ENCODE measurements around the gene CROCC. TPM values are rescaled to one million over a fixed set of nuclear protein-coding genes. Genes with fewer than 3 reads are reported as not detected.
A peak's percentile ranks its signal among the peaks of the same experiment; 100 is the strongest.
"Not testable (repeated sequence)": the region's sequence is repeated elsewhere in the genome, so short reads cannot be mapped to it uniquely, and the experiment has no call there.

Gene CROCC
- polyA plus RNA-seq, 1 of the 3 experiments (the other 2 are of a cell fraction) = 39.1 TPM

DNA sequence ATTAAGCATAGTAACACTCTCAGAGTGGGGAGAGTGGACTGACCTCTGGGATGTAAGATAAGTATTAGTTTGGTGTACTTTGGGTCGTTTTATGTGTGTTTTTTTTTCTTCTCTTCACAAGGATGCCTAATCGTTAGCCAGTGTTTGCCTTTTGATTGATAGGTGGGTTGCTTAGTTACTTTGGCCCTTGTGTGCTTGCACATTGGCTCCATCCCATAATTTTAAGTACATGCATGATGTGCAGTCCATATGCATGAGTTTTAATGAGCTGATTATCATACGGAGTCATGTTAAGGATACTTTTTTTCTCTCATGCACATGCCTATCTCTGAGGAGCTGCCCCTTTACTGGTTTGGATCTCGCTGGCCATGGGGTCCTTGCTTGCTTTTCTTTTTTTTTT, 30.7 kb upstream of the CROCC start:
- H3K79me2 ChIP-seq (ENCODE audit: insufficient read depth); DNase-seq; POLR2A ChIA-PET; H3K27ac ChIP-seq (ENCODE audit: low read depth in 2 of 2, low read length in 1 of 2); H3K4me2 ChIP-seq; H4K20me1 ChIP-seq (ENCODE audit: insufficient read depth); H3K9ac ChIP-seq; H3K4me3 ChIP-seq (ENCODE audit: low read depth in 2 of 2, low read length in 1 of 2); H3F3A ChIP-seq (replicated peaks; ENCODE audit: insufficient read depth); H2AFZ ChIP-seq (ENCODE audit: low read depth); H3K9me2 ChIP-seq; H3K36me3 ChIP-seq (replicated peaks in 1 of 2; ENCODE audit: control insufficient read depth in 1 of 2, insufficient read depth in 2 of 2, low read length in 1 of 2); H3K4me1 ChIP-seq (ENCODE audit: control insufficient read depth in 1 of 2, insufficient read depth in 2 of 2, low read depth in 1 of 2, low read length in 1 of 2); CTCF ChIA-PET; H3K9me3 ChIP-seq: not testable (repeated sequence)
- H3K27me3 ChIP-seq (ENCODE audit: insufficient read depth) = peaks cover 17% of the 10 kb centered on the region; the same call in 1 of the 2 replicates
- 50% methylated on average over 4 of the region's 4 CpGs for WGBS (ENCODE audit: low lambda C conversion rate)

DNA sequence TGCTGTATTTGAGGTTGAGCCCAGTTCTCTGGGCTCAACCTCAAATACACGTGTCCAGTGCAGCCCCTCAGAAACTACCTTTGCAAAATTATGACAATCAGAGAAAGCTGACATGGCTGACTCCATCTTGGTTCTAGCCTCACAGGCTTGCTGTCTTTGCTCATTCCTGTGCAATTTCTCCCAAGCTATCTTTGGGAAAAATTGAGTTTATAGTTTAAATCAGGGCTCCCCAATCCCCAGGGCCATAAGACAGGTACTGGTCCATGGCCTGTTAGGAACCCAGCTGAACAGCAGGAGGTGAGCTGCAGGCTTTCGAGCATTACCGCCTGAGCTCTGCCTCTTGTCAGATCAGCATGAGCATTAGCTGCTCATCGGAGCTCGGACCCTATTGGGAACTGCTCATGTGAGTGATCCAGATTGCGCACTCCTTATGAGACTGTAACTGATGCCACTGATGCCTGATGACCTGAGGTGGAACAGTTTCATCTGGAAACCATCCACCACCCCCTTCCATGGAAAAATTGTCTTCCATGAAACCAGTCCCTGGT, 28.7 kb upstream of the CROCC start:
- POLR2A ChIA-PET = interaction anchor here (1.0 kb wide), 1 partner anchor 12 kb away, joined by 3 read pairs; no protein-coding TSS in a partner anchor
- H3K4me2 ChIP-seq; DNase-seq; H3K9ac ChIP-seq; H3K9me2 ChIP-seq; H2AFZ ChIP-seq (ENCODE audit: low read depth); H3K36me3 ChIP-seq (replicated peaks in 1 of 2; ENCODE audit: control insufficient read depth in 1 of 2, insufficient read depth in 2 of 2, low read length in 1 of 2); H3K27me3 ChIP-seq (ENCODE audit: insufficient read depth); H3K79me2 ChIP-seq (ENCODE audit: insufficient read depth); H4K20me1 ChIP-seq (ENCODE audit: insufficient read depth); CTCF ChIA-PET; H3K4me3 ChIP-seq (ENCODE audit: low read depth in 2 of 2, low read length in 1 of 2); H3K27ac ChIP-seq (ENCODE audit: low read depth in 2 of 2, low read length in 1 of 2); H3K9me3 ChIP-seq; H3K4me1 ChIP-seq (ENCODE audit: control insufficient read depth in 1 of 2, insufficient read depth in 2 of 2, low read depth in 1 of 2, low read length in 1 of 2): not testable (repeated sequence)
- H3F3A ChIP-seq (replicated peaks; ENCODE audit: insufficient read depth) = peaks cover 15% of the 10 kb centered on the region
- WGBS (ENCODE audit: low lambda C conversion rate) = 76% methylated on average over 5 of the region's 6 CpGs

DNA sequence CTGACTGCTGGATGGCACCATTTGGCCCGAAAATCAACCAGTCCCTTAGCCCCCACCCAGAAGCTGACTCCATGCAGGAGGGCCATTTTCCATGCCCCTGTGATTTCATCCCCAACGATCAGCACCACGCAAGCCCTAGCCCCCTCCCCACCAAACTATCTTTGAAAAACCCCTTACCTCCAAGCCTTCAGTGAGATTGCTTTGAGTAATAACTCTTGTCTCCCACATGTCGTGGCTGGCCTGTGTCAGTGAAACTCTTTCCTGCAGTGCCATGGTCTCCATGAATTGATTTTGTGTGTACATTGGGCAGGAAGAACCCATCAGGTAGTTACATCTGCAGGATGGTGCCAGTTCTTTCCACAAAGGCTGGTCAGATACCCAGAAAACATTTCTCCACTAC, 27.9 kb upstream of the CROCC start:
- DNase-seq; POLR2A ChIA-PET; H3K4me1 ChIP-seq (ENCODE audit: control insufficient read depth in 1 of 2, insufficient read depth in 2 of 2, low read depth in 1 of 2, low read length in 1 of 2); H3K4me2 ChIP-seq; H3K9ac ChIP-seq; CTCF ChIA-PET; H3K9me2 ChIP-seq; H4K20me1 ChIP-seq (ENCODE audit: insufficient read depth); H2AFZ ChIP-seq (ENCODE audit: low read depth); H3K36me3 ChIP-seq (replicated peaks in 1 of 2; ENCODE audit: control insufficient read depth in 1 of 2, insufficient read depth in 2 of 2, low read length in 1 of 2); H3K27ac ChIP-seq (ENCODE audit: low read depth in 2 of 2, low read length in 1 of 2); H3K9me3 ChIP-seq; H3K27me3 ChIP-seq (ENCODE audit: insufficient read depth); H3K4me3 ChIP-seq (ENCODE audit: low read depth in 2 of 2, low read length in 1 of 2); H3K79me2 ChIP-seq (ENCODE audit: insufficient read depth): not testable (repeated sequence)
- 75% methylated on average over 4 of the region's 4 CpGs for WGBS (ENCODE audit: low lambda C conversion rate)
- H3F3A ChIP-seq (replicated peaks; ENCODE audit: insufficient read depth) = peaks cover 23% of the 10 kb centered on the region

DNA sequence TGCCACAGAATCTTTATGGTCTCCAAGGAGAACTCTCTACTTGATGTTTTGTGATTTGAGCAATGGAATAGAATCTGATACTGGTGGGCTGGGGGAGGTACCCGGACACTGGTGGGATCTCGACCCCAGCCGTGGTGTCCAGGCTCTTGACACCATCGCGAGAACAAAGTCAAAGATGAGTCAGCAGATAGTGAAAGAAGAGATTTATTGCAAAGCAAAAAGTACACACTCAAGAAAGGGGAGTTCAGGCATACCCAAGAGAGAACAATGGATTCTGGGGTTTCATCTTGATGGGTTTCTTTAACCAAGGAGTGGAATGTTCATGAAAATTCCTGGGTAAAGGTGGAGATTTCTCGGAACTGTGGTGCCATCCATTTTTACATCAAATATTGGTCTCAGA, 27.4 kb upstream of the CROCC start:
- H3K27me3 ChIP-seq (ENCODE audit: insufficient read depth); POLR2A ChIA-PET; H3K9ac ChIP-seq; H3K36me3 ChIP-seq (replicated peaks in 1 of 2; ENCODE audit: control insufficient read depth in 1 of 2, insufficient read depth in 2 of 2, low read length in 1 of 2); CTCF ChIA-PET; H4K20me1 ChIP-seq (ENCODE audit: insufficient read depth); H3K9me2 ChIP-seq; H3K79me2 ChIP-seq (ENCODE audit: insufficient read depth); H2AFZ ChIP-seq (ENCODE audit: low read depth); DNase-seq; H3K4me1 ChIP-seq (ENCODE audit: control insufficient read depth in 1 of 2, insufficient read depth in 2 of 2, low read depth in 1 of 2, low read length in 1 of 2); H3K27ac ChIP-seq (ENCODE audit: low read depth in 2 of 2, low read length in 1 of 2); H3K9me3 ChIP-seq; H3K4me2 ChIP-seq; H3K4me3 ChIP-seq (ENCODE audit: low read depth in 2 of 2, low read length in 1 of 2): not testable (repeated sequence)
- H3F3A ChIP-seq (replicated peaks; ENCODE audit: insufficient read depth) = peaks cover 24% of the 10 kb centered on the region
- WGBS (ENCODE audit: low lambda C conversion rate) = 85% methylated on average over 6 of the region's 6 CpGs

DNA sequence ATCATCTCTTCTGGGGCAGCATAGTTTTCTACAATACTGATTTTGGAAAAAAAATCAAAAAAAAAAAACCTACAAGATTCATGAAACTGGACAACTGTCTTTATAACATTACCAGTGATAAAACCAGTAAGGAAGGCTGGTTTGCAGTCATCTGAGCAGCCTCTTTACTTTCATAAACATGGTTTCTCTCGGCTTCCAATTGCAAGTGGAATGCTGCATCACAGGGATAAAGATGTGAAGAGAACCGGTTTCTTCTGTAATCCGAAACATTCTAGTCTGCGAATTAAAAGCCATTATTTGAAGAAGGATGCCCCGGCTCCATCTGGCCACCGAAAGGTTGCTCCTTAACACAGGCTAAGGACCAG, 26.5 kb upstream of the CROCC start:
- H3K9me2 ChIP-seq; POLR2A ChIA-PET; H3K27me3 ChIP-seq (ENCODE audit: insufficient read depth); CTCF ChIA-PET; H3K36me3 ChIP-seq (replicated peaks in 1 of 2; ENCODE audit: control insufficient read depth in 1 of 2, insufficient read depth in 2 of 2, low read length in 1 of 2); DNase-seq; H3K4me1 ChIP-seq (ENCODE audit: control insufficient read depth in 1 of 2, insufficient read depth in 2 of 2, low read depth in 1 of 2, low read length in 1 of 2); H3K9me3 ChIP-seq; H4K20me1 ChIP-seq (ENCODE audit: insufficient read depth); H3K79me2 ChIP-seq (ENCODE audit: insufficient read depth): not testable (repeated sequence)
- Histone ChIP-seq H3K4me3 (ENCODE audit: low read depth in 2 of 2, low read length in 1 of 2) (peak overlapping the region; percentile 33 to 47), H3K27ac (ENCODE audit: low read depth in 2 of 2, low read length in 1 of 2) (peak overlapping the region; percentile 57 to 70), H3K9ac (peak overlapping the region; percentile 80; the same call in 1 of the 2 replicates), H2AFZ (ENCODE audit: low read depth) (peak overlapping the region; percentile 96), H3F3A (replicated peaks; ENCODE audit: insufficient read depth) (peaks cover 24% of the 10 kb centered on the region), H3K4me2 (peak overlapping the region; percentile 59)
- WGBS (ENCODE audit: low lambda C conversion rate) = 22% methylated on average over 3 of the region's 6 CpGs
